ENCODE data around the gene IDE. TPM values are rescaled to one million over a fixed set of nuclear protein-coding genes. Genes with fewer than 3 reads are reported as not detected.
A peak's percentile ranks its signal among the peaks of the same experiment; 100 is the strongest.

The IDE gene
- polyA plus RNA-seq, 1 experiment, result 15.1 TPM

DNA sequence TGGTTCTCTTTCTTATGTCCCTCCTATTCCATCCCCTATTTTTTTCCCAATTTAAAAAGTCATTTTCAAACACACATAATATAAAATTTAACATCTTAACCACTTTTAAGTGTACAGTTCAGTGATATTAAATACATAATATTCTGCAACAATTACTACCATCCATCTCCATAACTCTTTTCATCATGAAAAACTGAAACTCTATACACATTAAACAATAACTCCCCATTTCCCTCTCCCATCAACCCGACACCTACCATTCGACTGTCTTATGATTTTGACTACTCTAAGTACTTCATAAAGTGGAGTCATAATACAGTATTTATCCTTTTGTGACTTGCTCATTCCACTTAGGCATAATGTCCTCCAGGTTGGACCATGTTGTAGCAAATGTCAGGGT is 21.6 kb upstream of the IDE start:
- ChIA-PET POLR2A (no interaction called here), CTCF (no interaction called here)
- no peak overlapping the region for H3K4me3 ChIP-seq (ENCODE audit: low read depth, low read length)
- TF ChIP-seq, protein P1, sequence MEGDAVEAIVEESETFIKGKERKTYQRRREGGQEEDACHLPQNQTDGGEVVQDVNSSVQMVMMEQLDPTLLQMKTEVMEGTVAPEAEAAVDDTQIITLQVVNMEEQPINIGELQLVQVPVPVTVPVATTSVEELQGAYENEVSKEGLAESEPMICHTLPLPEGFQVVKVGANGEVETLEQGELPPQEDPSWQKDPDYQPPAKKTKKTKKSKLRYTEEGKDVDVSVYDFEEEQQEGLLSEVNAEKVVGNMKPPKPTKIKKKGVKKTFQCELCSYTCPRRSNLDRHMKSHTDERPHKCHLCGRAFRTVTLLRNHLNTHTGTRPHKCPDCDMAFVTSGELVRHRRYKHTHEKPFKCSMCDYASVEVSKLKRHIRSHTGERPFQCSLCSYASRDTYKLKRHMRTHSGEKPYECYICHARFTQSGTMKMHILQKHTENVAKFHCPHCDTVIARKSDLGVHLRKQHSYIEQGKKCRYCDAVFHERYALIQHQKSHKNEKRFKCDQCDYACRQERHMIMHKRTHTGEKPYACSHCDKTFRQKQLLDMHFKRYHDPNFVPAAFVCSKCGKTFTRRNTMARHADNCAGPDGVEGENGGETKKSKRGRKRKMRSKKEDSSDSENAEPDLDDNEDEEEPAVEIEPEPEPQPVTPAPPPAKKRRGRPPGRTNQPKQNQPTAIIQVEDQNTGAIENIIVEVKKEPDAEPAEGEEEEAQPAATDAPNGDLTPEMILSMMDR (IDR thresholded peaks at IDR 0.05; ENCODE audit: insufficient read depth, low read depth, low read length), result no peak
- H3K36me3 ChIP-seq (ENCODE audit: control insufficient read depth, insufficient read depth, low read length), result no peaks in the 10 kb centered on the region
- no peak for DNase-seq (ENCODE audit: low read depth)
- H3K27me3 ChIP-seq (ENCODE audit: control insufficient read depth, insufficient read depth, low read length), result no peaks in the 10 kb centered on the region

DNA sequence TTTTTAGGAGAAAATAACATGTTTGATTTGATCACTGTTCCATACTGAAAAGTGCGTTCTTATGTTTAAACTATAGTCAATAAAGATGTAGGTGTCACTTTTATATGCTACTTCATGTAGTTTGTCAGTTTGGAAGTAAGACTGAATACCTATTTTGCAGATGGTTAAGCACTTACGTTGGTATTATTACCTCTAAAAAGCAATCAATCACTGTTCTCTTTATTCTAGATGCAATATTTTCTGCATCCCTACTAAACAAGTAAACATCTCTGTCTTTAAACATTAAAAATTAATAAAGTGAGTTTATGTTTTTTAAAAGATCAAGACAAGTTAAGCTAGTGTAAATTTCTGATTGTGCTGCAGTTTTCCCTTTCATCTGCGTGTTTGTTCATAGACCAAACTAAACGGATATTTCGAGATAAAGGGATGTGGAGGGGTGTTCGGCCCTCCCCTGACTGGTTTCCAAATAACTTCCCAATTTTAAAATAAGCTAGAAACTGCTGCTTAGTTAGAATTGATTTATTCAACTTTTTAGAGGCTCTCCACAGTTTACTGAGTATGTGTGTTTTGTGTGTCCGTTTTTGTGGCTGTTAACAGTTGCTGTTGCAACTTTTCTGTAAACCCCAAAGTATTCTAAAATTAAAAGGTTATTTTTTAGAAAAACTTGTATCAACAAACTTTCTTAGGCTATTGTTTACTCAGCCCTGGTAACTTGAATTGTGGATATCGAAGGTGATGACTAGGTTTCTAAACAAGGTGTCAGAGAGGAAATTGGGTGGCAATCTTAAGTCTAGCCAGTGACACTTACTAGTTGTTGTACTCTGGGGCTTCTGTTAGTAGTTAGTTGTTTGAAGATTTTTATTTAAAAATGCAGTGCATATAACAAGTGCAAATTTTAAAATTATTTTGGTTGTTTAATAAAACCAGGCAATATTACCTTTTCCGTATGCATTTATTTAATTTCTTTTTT is 20.0 kb upstream of the IDE start:
- no peaks in the 10 kb centered on the region for H3K27me3 ChIP-seq (ENCODE audit: control insufficient read depth, insufficient read depth, low read length)
- H3K36me3 ChIP-seq (ENCODE audit: control insufficient read depth, insufficient read depth, low read length), result no peaks in the 10 kb centered on the region
- H3K4me3 ChIP-seq (ENCODE audit: low read depth, low read length), result peak overlapping the region; percentile 86
- TF ChIP-seq, protein P1 (IDR thresholded peaks at IDR 0.05; ENCODE audit: insufficient read depth, low read depth, low read length), result no peak
- ChIA-PET POLR2A (no interaction called here), CTCF (no interaction called here)
- no peak for DNase-seq (ENCODE audit: low read depth)

DNA sequence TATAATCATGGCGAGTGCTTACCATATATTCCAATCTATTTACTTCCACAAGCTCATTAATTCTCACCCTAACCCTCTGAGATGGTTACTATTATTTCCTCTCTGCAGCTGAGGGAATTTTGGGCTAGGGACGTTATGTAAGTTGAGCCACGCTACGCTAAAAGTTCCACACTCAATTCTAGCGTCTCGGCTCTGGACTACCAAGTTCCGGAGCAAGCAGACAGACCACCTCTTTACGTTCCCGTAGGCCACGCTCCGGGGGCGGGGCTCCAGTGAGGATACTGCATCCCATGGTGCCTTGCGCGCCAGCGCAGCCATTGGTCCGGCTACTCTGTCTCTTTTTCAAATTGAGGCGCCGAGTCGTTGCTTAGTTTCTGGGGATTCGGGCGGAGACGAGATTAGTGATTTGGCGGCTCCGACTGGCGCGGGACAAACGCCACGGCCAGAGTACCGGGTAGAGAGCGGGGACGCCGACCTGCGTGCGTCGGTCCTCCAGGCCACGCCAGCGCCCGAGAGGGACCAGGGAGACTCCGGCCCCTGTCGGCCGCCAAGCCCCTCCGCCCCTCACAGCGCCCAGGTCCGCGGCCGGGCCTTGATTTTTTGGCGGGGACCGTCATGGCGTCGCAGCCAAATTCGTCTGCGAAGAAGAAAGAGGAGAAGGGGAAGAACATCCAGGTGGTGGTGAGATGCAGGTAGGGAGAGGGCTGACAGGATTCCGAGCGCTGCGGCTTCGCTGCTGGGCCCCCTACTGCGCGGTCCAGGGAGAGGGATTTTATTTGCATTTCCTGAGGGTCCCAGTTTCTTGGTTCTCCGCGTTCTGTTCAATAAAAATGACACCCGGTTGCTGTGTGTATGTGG is 19.1 kb upstream of the IDE start, which contains the start of gene KIF11:
Gene KIF11, plus strand, starts transcription at position 370 of the 858 bp plus-strand sequence. Its CDS starts 246 bp downstream, at position 616.
- ChIA-PET CTCF (interaction anchor here (0.7 kb wide), 1 partner anchor 19 kb away, joined by 3 read pairs; the partner anchor contains the start of gene IDE), POLR2A (no interaction called here)
- TF ChIP-seq, protein P1 (IDR thresholded peaks at IDR 0.05; ENCODE audit: insufficient read depth, low read depth, low read length), result peak; percentile 18; the same call in 1 of the 2 replicates
- no peaks in the 10 kb centered on the region for H3K36me3 ChIP-seq (ENCODE audit: control insufficient read depth, insufficient read depth, low read length)
- H3K4me3 ChIP-seq (ENCODE audit: low read depth, low read length), result peak within 1 kb of the TSS; percentile 86
- H3K27me3 ChIP-seq (ENCODE audit: control insufficient read depth, insufficient read depth, low read length), result no peaks in the 10 kb centered on the region
- peak; percentile 85 for DNase-seq (ENCODE audit: low read depth)

DNA sequence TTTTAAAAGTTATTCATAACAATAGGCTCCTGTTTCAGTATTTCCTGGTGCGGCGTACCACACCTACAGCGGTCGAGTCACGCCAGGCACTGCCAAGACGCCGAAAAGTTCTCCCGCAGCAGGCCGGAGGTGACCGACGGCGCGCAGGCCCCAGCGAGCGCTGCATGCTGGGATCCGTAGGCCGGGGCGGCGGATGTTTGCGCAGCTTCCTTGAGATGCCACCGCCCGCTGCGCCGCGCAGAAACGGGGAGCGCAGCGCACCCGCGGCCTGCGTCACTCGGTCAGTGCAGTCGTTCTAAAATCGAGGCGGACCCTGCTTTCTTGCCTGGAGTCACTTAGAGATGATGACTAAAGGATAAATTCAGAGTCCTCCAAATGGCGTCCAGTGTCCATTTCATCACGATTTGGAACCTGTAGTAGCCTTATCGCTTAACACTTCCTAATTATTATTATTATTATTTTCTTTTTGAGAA is 17.7 kb upstream of the IDE start:
- CTCF ChIA-PET, result interaction anchor here (0.6 to 2.0 kb wide), 8 partner anchors 10 to 292 kb away, joined by 3 to 14 read pairs (median 5); no protein-coding TSS in a partner anchor
- no peaks in the 10 kb centered on the region for H3K27me3 ChIP-seq (ENCODE audit: control insufficient read depth, insufficient read depth, low read length)
- peak overlapping the region; percentile 86 for H3K4me3 ChIP-seq (ENCODE audit: low read depth, low read length)
- peak; percentile 74 for DNase-seq (ENCODE audit: low read depth)
- TF ChIP-seq, protein P1 (IDR thresholded peaks at IDR 0.05; ENCODE audit: insufficient read depth, low read depth, low read length), result no peak
- no peaks in the 10 kb centered on the region for H3K36me3 ChIP-seq (ENCODE audit: control insufficient read depth, insufficient read depth, low read length)
- POLR2A ChIA-PET, result interaction anchor here (0.5 to 1.1 kb wide), 2 partner anchors 98 to 960 kb away, joined by 4 read pairs; partner anchors contain the start of gene HHEX

Measured in BJ (cell line).